H1 (cell line): ENCODE results near the gene INO80. TPM values are rescaled to one million over a fixed set of nuclear protein-coding genes. Genes with fewer than 3 reads are reported as not detected.

ENCODE experiments used
- ASH2L ChIP-seq: fragments of 200-600, 300-600 bp; sonication (generic); IDR thresholded peaks from one replicate; pipeline ENCODE4 v1.7.1; 2017; ENCODE audit warnings: low read length
- CBX5 ChIP-seq: fragments of 300-800, 300-1000 bp; sonication (generic); IDR thresholded peaks from 2 replicates; pipeline ENCODE4 v1.7.1; 2016; ENCODE audit warnings: antibody characterized with exemption, low read length, low read depth
- CBX8 ChIP-seq: fragments of 300-800, 300-1000 bp; sonication (generic); IDR thresholded peaks from 2 replicates; pipeline ENCODE4 v1.7.1; 2016; ENCODE audit warnings: low read depth, low read length, borderline replicate concordance
- CEBPB ChIP-seq: IDR thresholded peaks from 2 replicates; pipeline ENCODE4 v1.6.1; 2012; ENCODE audit warnings: low read depth, low read length
- CTBP2 ChIP-seq: IDR thresholded peaks from 2 replicates; pipeline ENCODE4 v1.7.0; 2011; ENCODE audit warnings: borderline replicate concordance, mild to moderate bottlenecking, moderate library complexity, mixed read lengths, low read length; ENCODE audit not compliant: insufficient read depth, insufficient read length
- GABPA ChIP-seq: IDR thresholded peaks from 2 replicates; pipeline ENCODE4 v1.6.1; 2011; ENCODE audit warnings: mild to moderate bottlenecking, low read length, moderate library complexity, borderline replicate concordance; ENCODE audit not compliant: insufficient read depth
- HDAC6 ChIP-seq: IDR thresholded peaks from one replicate; pipeline ENCODE4 v1.7.1; 2012; ENCODE audit warnings: low read depth, mild to moderate bottlenecking, inconsistent platforms, low read length, moderate library complexity
- KDM1A ChIP-seq: fragments of 200-600, 300-600 bp; sonication (generic); IDR thresholded peaks from 2 replicates; pipeline ENCODE4 v1.7.1; 2016; ENCODE audit warnings: mild to moderate bottlenecking, low read length, borderline replicate concordance
- NRF1 ChIP-seq: IDR thresholded peaks from 2 replicates; pipeline ENCODE4 v1.6.1; 2011; ENCODE audit warnings: mild to moderate bottlenecking, low read depth, low read length, improper control_type of control experiment
- SIN3A ChIP-seq, 2 experiments: IDR thresholded peaks in 1 of 2; conservative IDR thresholded peaks in 1 of 2; 2 replicates each; pipeline ENCODE4 v1.6.1; 2011 to 2012; ENCODE audit warnings: low read length in 2 of 2, improper control_type of control experiment in 1 of 2, low read depth in 1 of 2, mild to moderate bottlenecking in 1 of 2
- SIRT6 ChIP-seq: IDR thresholded peaks from one replicate; pipeline ENCODE4 v1.7.1; 2012; ENCODE audit warnings: low read length, inconsistent platforms
- SIX5 ChIP-seq: IDR thresholded peaks from 2 replicates; pipeline ENCODE4 v1.6.1; 2011; ENCODE audit warnings: mild to moderate bottlenecking, low read depth, low read length
- SUZ12 ChIP-seq: fragments of 200-600 bp; sonication (generic); IDR thresholded peaks from 2 replicates; pipeline ENCODE4 v1.6.1; 2012; ENCODE audit warnings: mild to moderate bottlenecking, inconsistent platforms, low read length, moderate library complexity, mixed read lengths
- TEAD4 ChIP-seq: IDR thresholded peaks from 2 replicates; pipeline ENCODE4 v1.6.1; 2012; ENCODE audit warnings: low read depth, low read length, inconsistent platforms, mixed read lengths
- polyA plus RNA-seq, 7 experiments: library from polyadenylated mRNA; depleted of rRNA in 3 of 7; stranded (reverse) in 5 of 7; unstranded in 2 of 7; fragments of >200 nt in 5 of 7; fragments of 200-250 nt in 2 of 7; gene quantifications; 1 replicate in 5 of 7; 2 replicates in 1 of 7; 4 replicates in 1 of 7; pipeline versions ENCODE4 v1.2.1 to v1.2.3, GENCODE V29; 2011 to 2013; ENCODE audit warnings: missing spikeins in 2 of 7, mixed read lengths in 2 of 7
- total RNA-seq: library from RNA; stranded (reverse); fragmentation: NEBNext Ultra II Directional; extraction: Animal tissue kit (Norgen Biotek cat#: 25700); gene quantifications from 2 replicates; pipeline ENCODE4 v1.2.1, GENCODE V29; 2021
- TF ChIP-seq, protein P1 (sequence below): IDR thresholded peaks from 2 replicates; pipeline ENCODE4 v1.6.1; 2012; ENCODE audit warnings: inconsistent platforms

The INO80 gene
- total and polyA plus RNA-seq, 2 of the 8 experiments (the other 6 are each of a cell fraction or from before 2014, with no cell fraction given): 4.3 to 24.5 TPM

DNA sequence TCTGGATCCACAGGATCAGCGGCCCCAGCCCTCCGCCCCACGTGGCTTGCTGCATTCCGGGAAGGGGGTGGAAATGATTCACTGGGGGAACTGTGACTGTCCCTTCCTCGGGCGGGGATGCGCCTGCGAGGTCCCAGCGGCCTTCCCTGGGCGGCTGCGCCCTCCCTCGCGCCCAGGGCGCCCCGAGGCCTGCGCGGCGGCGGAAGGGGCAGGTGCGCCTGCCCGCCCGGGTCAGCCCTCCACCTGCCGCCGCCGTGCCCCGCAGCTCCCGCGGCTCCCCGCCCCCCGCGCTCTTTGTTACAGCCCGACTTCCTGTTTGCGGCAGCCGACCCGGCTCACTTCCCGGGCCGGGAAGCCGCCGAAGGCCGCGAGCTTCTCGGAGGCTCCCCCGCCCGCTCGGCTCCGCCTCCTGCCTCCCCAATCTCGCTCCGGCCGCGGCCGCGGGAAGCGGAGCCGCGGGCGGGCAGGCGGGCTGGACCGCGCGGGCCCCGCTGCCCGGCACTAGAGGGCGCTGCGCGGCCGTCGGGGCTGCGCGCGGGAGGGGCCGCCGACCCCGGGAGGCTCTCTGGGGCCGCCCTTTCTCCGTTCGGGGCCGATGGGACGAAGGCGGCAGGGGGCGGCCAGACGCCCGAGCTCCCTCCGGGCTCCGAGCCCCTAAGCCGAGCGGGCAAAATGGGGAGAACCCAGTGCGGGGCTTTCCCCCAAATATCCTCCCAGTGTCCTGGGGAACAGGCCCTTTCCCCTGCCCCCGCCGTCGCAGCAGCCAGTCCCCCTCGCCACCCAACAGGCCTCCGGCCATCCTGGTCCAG is 174.3 kb downstream of the INO80 start (continued):
- TF ChIP-seq SUZ12 (no peak), ASH2L (peak; percentile 35), HDAC6 (no peak), SIN3A (conservative IDR thresholded peaks at IDR 0.05 in 1 of 2, IDR thresholded peaks at IDR 0.05 in 1 of 2; ENCODE audit: low read depth in 1 of 2, low read length in 2 of 2) (0 out of 4 replicates have a peak, but pooled peaks have one; percentile 19 to 58), SIX5 (no peak), CTBP2 (no peak), CEBPB (no peak), KDM1A (no peak), TEAD4 (no peak), GABPA (no peak), CBX8 (no peak), SIRT6 (no peak), CBX5 (no peak), NRF1 (no peak)
- TF ChIP-seq, protein P1, sequence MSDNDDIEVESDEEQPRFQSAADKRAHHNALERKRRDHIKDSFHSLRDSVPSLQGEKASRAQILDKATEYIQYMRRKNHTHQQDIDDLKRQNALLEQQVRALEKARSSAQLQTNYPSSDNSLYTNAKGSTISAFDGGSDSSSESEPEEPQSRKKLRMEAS: peak; percentile 35
